ENCODE measurements around the gene ACTN1.
A peak's percentile ranks its signal among the peaks of the same experiment; 100 is the strongest.
"Not testable (repeated sequence)": the region's sequence is repeated elsewhere in the genome, so short reads cannot be mapped to it uniquely, and the experiment has no call there.

The ACTN1 gene

DNA sequence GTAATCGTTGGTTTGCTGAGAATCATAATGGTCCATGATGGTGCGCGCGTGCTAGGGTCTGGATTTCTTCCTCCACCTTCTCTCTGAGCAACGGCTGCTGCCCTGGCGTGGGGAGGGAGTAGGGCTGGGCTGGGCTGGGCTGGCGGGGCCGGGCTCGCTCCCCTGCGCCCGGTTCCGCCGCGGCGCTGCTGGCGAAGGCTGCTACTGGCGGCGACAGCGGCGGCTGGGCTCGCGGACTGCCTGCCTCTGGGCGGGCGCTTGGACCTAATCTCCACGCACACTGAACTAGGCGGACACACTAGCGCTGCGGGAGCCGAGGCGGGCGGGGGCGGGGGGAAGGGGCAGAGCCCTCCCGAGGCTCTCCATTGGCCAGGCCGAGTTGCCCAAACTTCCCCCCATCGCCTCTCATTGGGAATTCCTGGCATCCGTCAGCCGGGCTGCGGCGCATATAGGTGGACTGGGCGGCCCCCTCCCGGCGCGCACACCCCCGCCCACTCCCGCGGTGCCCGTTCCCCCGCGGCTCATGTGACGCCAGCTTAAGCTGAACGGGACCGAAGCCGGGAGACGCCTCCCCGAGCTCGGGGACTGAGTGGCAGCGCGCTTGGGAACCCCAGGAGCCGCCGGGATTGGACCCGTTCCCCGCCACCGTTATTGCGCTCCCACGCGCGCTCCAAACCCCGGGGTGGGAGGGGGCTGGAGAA is at the start of gene ACTN1:
Gene ACTN1 (minus strand): TSS at position 282 of the 701 bp plus-strand sequence. CDS start 246 bp downstream, at position 36.
- peak; percentile 96 for DNase-seq

- DNase-seq = no peak
These were observed 48.3 kb upstream of the ACTN1 start for GRCh38 chr14:69027242-69027913.

GRCh38 chr14:69023035-69023434 is 43.9 kb upstream of the ACTN1 start:
- no peak for DNase-seq

DNA sequence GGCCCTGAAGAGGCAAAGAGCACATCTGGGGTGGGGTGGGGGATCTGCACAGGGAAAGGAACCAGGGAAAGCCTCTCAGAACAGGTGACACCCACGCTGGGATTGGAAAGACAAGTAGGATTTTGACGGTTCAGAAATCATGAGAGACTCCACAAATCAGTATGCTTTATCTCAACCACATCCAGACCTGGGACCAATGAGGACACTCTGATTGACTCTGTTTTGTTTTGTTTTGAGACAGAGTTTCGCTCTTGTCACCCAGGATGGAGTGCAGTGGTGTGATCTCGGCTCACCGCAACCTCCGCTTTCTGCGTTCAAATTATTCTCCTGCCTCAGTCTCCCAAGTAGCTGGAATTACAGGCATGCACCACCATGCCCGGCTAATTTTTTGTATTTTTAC is 43.0 kb upstream of the ACTN1 start:
- not testable (repeated sequence) for DNase-seq

DNA sequence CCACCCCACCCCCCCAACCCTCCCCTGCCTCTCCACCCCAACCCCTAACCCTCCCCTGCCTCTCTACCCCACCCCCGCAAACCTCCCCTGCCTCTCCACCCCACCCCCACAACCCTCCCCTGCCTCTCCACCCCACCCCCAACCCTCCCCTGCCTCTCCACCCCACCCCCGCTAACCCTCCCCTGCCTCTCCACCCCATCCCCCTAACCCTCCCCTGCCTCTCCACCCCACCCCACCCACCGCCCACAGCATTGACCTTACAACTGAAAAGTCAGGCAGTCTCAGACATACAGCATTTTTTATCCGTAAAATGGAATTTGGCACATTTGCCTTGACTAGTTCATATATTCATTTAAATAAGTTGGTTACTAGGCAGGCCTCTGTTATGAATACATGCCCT is 38.6 kb upstream of the ACTN1 start:
- DNase-seq = no peak

GRCh38 chr14:69014829-69015259 is 35.7 kb upstream of the ACTN1 start:
- no peak for DNase-seq

GRCh38 chr14:69013943-69014782 is 35.1 kb upstream of the ACTN1 start:
- peak; percentile 12 for DNase-seq

- no peak for DNase-seq
These were observed 33.3 kb upstream of the ACTN1 start for GRCh38 chr14:69012256-69012953.

DNA sequence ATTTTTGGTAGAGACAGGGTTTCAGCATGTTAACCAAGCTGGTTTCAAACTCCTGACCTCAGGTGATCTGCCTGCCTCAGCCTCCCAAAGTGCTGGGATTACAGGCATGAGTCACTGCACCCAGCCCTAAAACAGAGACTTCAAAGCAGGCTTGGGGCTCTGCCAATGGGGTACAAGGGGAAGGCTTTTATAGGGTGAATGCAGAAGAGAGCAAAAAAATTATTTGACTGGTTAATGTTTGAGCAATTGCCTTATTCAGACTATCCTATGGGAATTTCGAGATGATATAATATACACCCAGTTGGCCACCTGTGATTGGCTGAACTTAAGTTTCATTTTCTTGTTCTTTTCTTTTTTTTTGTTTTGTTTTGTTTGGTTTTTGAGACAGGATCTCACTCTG is 31.5 kb upstream of the ACTN1 start:
- DNase-seq = no peak

GRCh38 chr14:69008421-69008884 is 29.4 kb upstream of the ACTN1 start:
- DNase-seq = no peak

- DNase-seq = no peak
These were observed 27.2 kb upstream of the ACTN1 start for GRCh38 chr14:69006346-69006745.

DNA sequence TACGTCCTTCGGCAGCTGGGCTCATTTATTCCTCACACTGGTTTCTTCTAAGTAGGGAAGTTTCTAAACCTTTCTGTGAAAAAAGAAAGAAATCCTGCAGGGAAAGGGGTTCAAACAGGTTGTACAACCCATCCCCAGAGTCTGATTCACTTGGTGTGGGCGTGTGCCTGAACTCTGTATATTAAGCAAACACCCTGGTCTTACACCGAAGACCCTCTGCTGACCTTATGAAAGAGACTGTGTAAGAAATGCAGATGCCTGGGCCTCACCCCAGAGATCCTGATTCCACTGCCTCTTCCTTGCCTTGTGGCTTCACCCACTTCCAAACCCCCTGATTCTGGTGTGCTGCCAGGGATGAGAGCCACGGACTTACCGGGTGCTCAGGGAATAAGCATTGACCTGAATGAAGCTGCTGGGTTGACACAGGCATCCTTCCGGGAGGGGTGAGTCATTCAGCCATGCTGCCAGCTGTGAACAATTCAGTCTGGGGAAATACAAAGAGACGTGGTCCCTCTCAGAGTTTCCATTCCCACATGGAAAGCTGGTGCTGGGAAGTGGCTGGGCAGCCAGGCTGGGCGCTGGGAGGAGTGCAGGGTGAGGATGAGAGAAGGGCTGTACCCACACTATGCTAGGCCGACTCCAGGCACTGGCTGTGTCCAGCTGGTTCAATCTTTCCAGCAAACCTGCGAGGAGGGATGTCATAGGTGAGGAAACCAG is 26.5 kb upstream of the ACTN1 start:
- no peak for DNase-seq

DNA sequence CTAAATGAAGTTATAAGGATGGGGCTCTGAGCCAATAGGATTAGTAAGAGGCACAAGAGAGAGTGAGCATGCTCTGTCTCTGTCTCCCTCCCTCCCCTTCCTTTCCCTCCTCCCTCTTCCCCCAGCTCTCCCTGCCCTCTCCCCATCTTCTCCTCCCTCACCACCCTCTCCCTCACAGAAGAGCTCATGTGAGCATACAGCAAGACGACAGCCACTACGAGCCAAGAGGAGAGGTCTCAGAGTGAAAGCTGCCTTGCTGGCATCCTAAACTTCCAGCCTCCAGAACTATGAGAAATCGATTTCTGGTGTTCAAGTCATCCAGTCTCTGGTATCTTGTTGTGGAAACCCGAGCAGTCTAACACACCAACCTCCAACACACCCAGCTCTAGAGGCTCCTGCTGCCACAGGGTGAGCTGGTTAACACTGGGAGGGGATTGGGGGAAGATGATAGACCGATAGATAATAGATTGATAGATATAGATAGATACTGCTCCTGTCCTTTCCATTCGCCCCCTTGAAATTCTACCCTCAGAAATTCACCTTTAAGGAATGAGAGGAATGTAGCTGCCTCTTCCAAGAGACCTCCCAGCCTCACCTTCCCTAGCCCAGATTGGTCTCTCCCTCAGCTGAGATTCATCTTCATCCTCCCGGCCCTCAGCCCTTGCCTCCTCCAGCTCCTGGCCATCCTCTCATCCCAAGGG is 25.8 kb upstream of the ACTN1 start:
- no peak for DNase-seq

- DNase-seq = no peak
These were observed 24.5 kb upstream of the ACTN1 start for GRCh38 chr14:69003626-69004025.

DNA sequence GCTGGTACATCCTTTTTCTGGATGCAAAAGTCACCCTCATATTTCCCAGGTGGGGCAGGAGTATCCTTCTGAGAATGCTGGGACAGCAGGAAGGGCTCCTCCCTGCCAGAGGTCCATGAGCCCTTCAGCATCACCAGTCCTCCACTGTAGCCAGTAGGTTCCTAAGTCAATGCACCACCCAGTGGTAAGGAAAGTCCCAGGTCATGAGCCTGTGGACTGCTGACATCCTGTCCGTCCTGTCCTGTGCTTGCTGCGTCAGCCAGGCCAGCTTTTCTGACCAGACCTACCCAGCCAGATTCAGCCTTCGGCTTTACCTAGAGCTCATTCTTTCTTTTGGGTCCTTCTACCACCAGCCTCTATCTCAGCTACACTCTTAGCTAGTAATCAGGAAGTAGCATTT is 23.0 kb upstream of the ACTN1 start:
- no peak for DNase-seq

DNA sequence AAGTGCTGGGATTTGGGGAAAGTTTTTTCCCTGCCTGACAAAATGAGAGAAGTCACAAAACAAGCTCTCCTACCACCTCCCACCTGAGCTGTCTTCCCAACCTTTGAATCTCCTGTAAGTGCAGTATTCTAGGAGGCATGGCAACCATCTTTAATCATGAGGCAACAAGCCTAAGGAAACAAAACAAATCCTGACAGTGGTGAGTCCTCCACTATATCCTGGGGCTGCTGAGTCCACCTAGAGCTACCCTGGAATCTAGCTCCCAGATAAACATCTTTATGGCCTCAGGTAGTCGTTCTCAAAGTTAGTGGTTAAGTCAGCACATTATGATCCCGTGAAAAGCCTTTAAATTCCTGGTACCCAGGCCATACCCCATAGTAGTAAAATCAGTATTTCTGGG is 22.3 kb upstream of the ACTN1 start:
- DNase-seq = no peak

GRCh38 chr14:68998062-68998461 is 19.0 kb upstream of the ACTN1 start:
- no peak for DNase-seq

- DNase-seq = no peak
These were observed 16.6 kb upstream of the ACTN1 start for GRCh38 chr14:68995731-68996130.

DNA sequence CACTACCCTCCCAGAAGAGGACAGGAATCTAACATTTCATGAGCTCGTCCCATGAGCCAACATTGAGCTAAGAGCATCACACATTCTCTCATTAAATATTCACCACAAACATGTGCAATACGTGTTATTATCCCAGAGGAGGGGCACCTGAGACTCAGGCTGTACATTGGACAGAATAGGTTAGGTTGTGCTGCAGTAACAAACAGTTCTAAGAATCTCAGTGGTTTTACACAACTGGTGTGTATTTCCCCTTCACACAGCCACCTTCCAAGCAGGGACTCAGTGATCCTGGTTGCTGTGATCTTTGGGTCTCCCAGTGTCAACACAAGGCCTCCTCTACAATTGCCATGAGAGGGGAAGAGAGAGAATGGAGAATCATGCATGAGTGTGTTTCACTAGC is 15.0 kb upstream of the ACTN1 start:
- DNase-seq = no peak

DNA sequence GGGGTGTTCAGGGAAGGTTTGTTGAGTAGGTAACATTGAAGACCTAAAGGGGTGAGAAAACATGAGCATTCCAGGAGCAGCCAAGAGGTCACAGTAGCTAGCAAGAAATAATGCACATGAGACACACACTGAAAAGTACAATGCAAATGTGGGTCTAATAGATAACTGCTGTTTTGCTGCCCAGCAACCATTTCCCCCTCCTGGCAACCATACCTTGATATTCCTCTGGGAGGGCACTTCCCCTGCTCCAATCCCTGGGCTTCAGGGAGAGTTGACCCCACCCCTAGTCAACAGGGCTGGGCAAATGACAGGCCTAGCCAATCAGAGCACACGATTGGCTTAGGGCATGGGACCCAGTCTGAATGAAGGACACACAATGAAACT is 8.5 kb upstream of the ACTN1 start:
- peak; percentile 65 for DNase-seq

GRCh38 chr14:68986926-68987652 is 8.0 kb upstream of the ACTN1 start:
- no peak for DNase-seq

All from NCI-H1436 (cell line).